ENCODE measurements around the gene WWOX.

The WWOX gene

GRCh38 chr16:78194948-78195347 lies 95.5 kb downstream of the WWOX start:
- DNase-seq (ENCODE audit: low read depth): no peak

GRCh38 chr16:78195797-78196196 lies 96.3 kb downstream of the WWOX start:
- no peak for DNase-seq (ENCODE audit: low read depth)

- no peak for DNase-seq (ENCODE audit: low read depth)
These were observed 97.0 kb downstream of the WWOX start for GRCh38 chr16:78196502-78196901.

GRCh38 chr16:78198288-78198687 lies 98.8 kb downstream of the WWOX start:
- no peak for DNase-seq (ENCODE audit: low read depth)

- no peak for DNase-seq (ENCODE audit: low read depth)
These were observed 100.0 kb downstream of the WWOX start for GRCh38 chr16:78199325-78200022.

GRCh38 chr16:78200023-78200389 lies 100.6 kb downstream of the WWOX start:
- DNase-seq (ENCODE audit: low read depth): no peak

- DNase-seq (ENCODE audit: low read depth): no peak
These were observed 101.2 kb downstream of the WWOX start for GRCh38 chr16:78200623-78201096.

GRCh38 chr16:78205506-78205905 lies 106.1 kb downstream of the WWOX start:
- no peak for DNase-seq (ENCODE audit: low read depth)

GRCh38 chr16:78206623-78207223 lies 107.3 kb downstream of the WWOX start:
- no peak for DNase-seq (ENCODE audit: low read depth)

- DNase-seq (ENCODE audit: low read depth): no peak
These were observed 110.7 kb downstream of the WWOX start for GRCh38 chr16:78209951-78210661.

- DNase-seq (ENCODE audit: low read depth): no peak
These were observed 111.7 kb downstream of the WWOX start for GRCh38 chr16:78211020-78211599.

- DNase-seq (ENCODE audit: low read depth): no peak
These were observed 112.5 kb downstream of the WWOX start for GRCh38 chr16:78211946-78212345.

GRCh38 chr16:78212674-78213073 lies 113.2 kb downstream of the WWOX start:
- no peak for DNase-seq (ENCODE audit: low read depth)

- DNase-seq (ENCODE audit: low read depth): no peak
These were observed 114.3 kb downstream of the WWOX start for GRCh38 chr16:78213751-78214150.

- no peak for DNase-seq (ENCODE audit: low read depth)
These were observed 115.8 kb downstream of the WWOX start for GRCh38 chr16:78215222-78215621.

GRCh38 chr16:78216166-78216745 lies 116.8 kb downstream of the WWOX start:
- no peak for DNase-seq (ENCODE audit: low read depth)

- no peak for DNase-seq (ENCODE audit: low read depth)
These were observed 117.8 kb downstream of the WWOX start for GRCh38 chr16:78217276-78217675.

GRCh38 chr16:78218279-78218678 lies 118.8 kb downstream of the WWOX start:
- no peak for DNase-seq (ENCODE audit: low read depth)

GRCh38 chr16:78218856-78219651 lies 119.6 kb downstream of the WWOX start:
- no peak for DNase-seq (ENCODE audit: low read depth)

- no peak for DNase-seq (ENCODE audit: low read depth)
These were observed 121.1 kb downstream of the WWOX start for GRCh38 chr16:78220571-78220970.

- no peak for DNase-seq (ENCODE audit: low read depth)
These were observed 122.4 kb downstream of the WWOX start for GRCh38 chr16:78221892-78222291.

- no peak for DNase-seq (ENCODE audit: low read depth)
These were observed 124.9 kb downstream of the WWOX start for GRCh38 chr16:78224342-78224741.

Data from CMK (cell line).